Epithelial cell of esophagus (primary cell): ENCODE results near the gene CARMIL1.

Experiments
- DNase-seq: peaks from one replicate; pipeline ENCODE4 v3.0.0; 2010; ENCODE audit warnings: low read depth
- H3K4me3 ChIP-seq: 2 replicates; pipeline ENCODE4 v1.5.1; 2011; ENCODE audit warnings: mild to moderate bottlenecking, low read length, control low read depth
- CTCF ChIP-seq: IDR thresholded peaks from 2 replicates; pipeline ENCODE4 v1.5.1; 2011; ENCODE audit warnings: low read depth, mild to moderate bottlenecking, low read length, control low read depth, inconsistent platforms; ENCODE audit not compliant: insufficient read depth; ENCODE audit errors: missing control alignments

Gene CARMIL1

GRCh38 chr6:25270559-25270958, 8.6 kb upstream of the CARMIL1 start:
- TF ChIP-seq CTCF = no peak
- no peak overlapping the region for H3K4me3 ChIP-seq
- no peak for DNase-seq

- peak; percentile 34 for DNase-seq
- no peak for TF ChIP-seq CTCF
- no peak overlapping the region for H3K4me3 ChIP-seq
These were observed 3.7 kb upstream of the CARMIL1 start for GRCh38 chr6:25275436-25275835.

GRCh38 chr6:25277386-25277785, 1.8 kb upstream of the CARMIL1 start:
- no peak for TF ChIP-seq CTCF
- H3K4me3 ChIP-seq = no peak overlapping the region
- no peak for DNase-seq

- no peak overlapping the region for H3K4me3 ChIP-seq
- TF ChIP-seq CTCF = no peak
- no peak for DNase-seq
These were observed 1.3 kb upstream of the CARMIL1 start for GRCh38 chr6:25277857-25278256.

- peak overlapping the region; percentile 88 for H3K4me3 ChIP-seq
- TF ChIP-seq CTCF = no peak
- peak; percentile 55 for DNase-seq
These were observed 787 bp upstream of the CARMIL1 start for GRCh38 chr6:25278261-25278913.

GRCh38 chr6:25279748-25280343, 672 bp downstream of the CARMIL1 start:
- peak overlapping the region; percentile 88 for H3K4me3 ChIP-seq
- TF ChIP-seq CTCF = no peak
- DNase-seq = peak; percentile 51
